ENCODE measurements around the gene PLA2G2D.

Gene PLA2G2D

DNA sequence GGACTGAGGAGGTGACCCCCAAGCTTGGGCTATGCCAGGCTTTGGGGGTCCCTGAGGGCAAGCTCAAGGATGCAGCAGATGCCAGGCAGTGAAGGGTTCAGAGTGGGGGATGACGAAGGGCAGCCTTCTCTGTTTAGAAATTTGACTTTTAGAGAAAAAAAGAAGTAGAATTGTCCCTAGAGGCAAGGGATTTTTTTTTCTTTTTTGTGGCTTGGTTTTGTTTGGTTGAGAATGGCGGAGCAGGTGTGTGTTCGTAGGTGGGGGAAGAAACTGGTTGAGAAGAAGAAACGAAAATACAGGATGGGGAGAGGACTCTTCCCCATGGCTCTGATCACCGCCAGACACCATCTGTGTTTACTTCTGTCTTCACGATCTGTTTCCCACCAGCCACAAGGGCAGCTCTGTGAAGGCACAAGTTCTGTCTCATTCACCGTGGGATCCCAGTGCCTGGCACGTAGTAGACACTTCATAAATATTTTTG, 41.1 kb downstream of the PLA2G2D start:
- Histone ChIP-seq H3K4me3 (ENCODE audit: low read depth in 1 of 2, low read length in 1 of 2) (no peak overlapping the region), H3K27ac (no peak overlapping the region), H3K4me1 (ENCODE audit: control insufficient read depth in 1 of 2, insufficient read depth in 1 of 2, low read depth in 1 of 2, low read length in 1 of 2) (no peaks in the 10 kb centered on the region), H3K36me3 (no peaks in the 10 kb centered on the region), H3K27me3 (peaks cover 41% of the 10 kb centered on the region), H3K9me3 (no peaks in the 10 kb centered on the region)
- TF ChIP-seq, protein P1, sequence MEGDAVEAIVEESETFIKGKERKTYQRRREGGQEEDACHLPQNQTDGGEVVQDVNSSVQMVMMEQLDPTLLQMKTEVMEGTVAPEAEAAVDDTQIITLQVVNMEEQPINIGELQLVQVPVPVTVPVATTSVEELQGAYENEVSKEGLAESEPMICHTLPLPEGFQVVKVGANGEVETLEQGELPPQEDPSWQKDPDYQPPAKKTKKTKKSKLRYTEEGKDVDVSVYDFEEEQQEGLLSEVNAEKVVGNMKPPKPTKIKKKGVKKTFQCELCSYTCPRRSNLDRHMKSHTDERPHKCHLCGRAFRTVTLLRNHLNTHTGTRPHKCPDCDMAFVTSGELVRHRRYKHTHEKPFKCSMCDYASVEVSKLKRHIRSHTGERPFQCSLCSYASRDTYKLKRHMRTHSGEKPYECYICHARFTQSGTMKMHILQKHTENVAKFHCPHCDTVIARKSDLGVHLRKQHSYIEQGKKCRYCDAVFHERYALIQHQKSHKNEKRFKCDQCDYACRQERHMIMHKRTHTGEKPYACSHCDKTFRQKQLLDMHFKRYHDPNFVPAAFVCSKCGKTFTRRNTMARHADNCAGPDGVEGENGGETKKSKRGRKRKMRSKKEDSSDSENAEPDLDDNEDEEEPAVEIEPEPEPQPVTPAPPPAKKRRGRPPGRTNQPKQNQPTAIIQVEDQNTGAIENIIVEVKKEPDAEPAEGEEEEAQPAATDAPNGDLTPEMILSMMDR (IDR thresholded peaks at IDR 0.05) = no peak

DNA sequence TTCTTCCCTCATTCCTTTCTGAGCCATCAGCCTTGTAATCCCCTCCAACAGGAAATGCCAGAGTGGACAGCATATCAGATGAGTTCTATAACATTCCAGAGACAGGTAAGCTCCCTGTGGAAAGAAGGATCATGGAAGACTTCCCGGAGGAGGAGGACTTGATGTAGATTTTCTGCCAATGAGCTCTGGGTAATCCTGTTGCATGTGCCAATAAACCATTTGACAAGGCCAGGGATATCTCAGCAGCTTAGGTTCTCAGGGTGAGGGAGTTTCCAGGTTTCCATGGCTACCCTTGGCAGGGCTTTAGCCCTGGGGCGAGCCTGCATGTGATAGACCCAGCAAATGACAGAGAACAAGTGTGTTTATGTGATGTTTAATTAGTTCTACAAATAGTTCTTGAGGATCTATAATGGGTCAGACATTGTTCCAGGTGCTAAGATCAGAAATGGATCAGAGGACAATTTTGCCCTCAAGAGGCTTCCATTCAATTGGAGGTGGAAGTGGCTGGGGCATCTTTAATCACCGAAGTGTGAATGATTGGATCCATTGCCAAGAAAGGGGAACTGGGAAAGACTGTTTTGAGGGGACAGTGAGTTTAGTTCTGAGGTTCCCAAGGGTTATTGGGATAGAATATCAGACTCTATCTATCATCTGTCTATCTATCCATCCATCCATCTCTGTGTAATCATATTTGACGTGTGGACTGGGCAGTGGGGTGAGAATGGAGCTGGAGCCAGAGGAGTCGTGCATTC, 42.5 kb downstream of the PLA2G2D start:
- H3K27me3 ChIP-seq = peaks cover 30% of the 10 kb centered on the region
- H3K4me3 ChIP-seq (ENCODE audit: low read depth in 1 of 2, low read length in 1 of 2) = no peak overlapping the region
- no peaks in the 10 kb centered on the region for H3K9me3 ChIP-seq
- no peak overlapping the region for H3K27ac ChIP-seq
- H3K36me3 ChIP-seq = no peaks in the 10 kb centered on the region
- no peaks in the 10 kb centered on the region for H3K4me1 ChIP-seq (ENCODE audit: control insufficient read depth in 1 of 2, insufficient read depth in 1 of 2, low read depth in 1 of 2, low read length in 1 of 2)
- TF ChIP-seq, protein P1 (IDR thresholded peaks at IDR 0.05) = no peak

- TF ChIP-seq, protein P1 (IDR thresholded peaks at IDR 0.05) = no peak
- H3K4me1 ChIP-seq (ENCODE audit: control insufficient read depth in 1 of 2, insufficient read depth in 1 of 2, low read depth in 1 of 2, low read length in 1 of 2) = no peaks in the 10 kb centered on the region
These were observed 43.1 kb downstream of the PLA2G2D start for GRCh38 chr1:20076223-20076622.

DNA sequence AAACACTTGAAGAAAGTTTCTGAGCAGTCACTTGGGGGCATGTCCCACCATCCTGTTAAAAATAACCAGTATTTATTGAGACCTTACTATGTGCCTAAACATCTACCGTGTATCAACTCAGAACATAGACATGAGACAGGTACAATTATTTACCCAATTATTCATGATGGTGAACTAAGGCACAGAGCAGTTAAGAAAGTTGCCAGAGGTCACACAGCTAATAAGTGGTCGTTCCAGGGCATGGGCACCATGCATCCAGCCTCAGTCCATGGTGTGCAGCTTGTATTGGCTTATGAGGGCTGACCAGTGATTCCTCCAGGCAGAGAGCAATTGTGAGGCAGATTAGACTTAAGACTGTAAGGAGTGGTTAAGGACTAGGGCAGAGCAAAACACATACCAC, 44.0 kb downstream of the PLA2G2D start:
- H3K36me3 ChIP-seq = no peaks in the 10 kb centered on the region
- H3K4me1 ChIP-seq (ENCODE audit: control insufficient read depth in 1 of 2, insufficient read depth in 1 of 2, low read depth in 1 of 2, low read length in 1 of 2) = no peaks in the 10 kb centered on the region
- no peak overlapping the region for H3K27ac ChIP-seq
- peaks cover 14% of the 10 kb centered on the region for H3K27me3 ChIP-seq
- H3K9me3 ChIP-seq = no peaks in the 10 kb centered on the region
- TF ChIP-seq, protein P1 (IDR thresholded peaks at IDR 0.05) = no peak
- H3K4me3 ChIP-seq (ENCODE audit: low read depth in 1 of 2, low read length in 1 of 2) = no peak overlapping the region

More at GRCh38 chr1:20076223-20076622, 43.1 kb downstream of the PLA2G2D start:
- Histone ChIP-seq H3K36me3 (no peaks in the 10 kb centered on the region), H3K9me3 (no peaks in the 10 kb centered on the region), H3K27me3 (peaks cover 23% of the 10 kb centered on the region), H3K27ac (no peak overlapping the region), H3K4me3 (ENCODE audit: low read depth in 1 of 2, low read length in 1 of 2) (no peak overlapping the region)

DNA sequence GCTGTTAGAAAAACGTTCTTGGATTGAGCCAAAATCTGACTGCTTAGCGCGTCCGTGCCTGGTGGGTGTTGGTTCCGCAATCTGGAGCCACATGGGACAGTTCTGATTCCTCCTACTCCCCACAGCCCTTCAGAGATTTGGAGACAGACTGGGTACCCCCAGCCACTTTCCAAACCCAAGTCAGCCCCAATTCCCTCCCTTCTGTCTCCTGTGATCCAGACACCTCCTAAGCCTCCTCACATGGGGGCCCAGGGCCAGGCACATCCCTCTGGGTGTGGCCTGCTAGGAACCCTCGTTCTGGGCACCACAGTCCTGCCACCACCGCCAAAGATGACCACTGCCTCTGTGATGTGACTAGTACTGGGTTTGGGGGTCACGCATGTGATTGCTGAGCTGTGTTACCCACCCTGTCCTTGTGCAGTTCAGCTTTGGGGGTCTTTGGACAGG, 44.6 kb downstream of the PLA2G2D start:
- Histone ChIP-seq H3K27me3 (peaks cover 8% of the 10 kb centered on the region), H3K36me3 (no peaks in the 10 kb centered on the region), H3K4me3 (ENCODE audit: low read depth in 1 of 2, low read length in 1 of 2) (no peak overlapping the region), H3K4me1 (ENCODE audit: control insufficient read depth in 1 of 2, insufficient read depth in 1 of 2, low read depth in 1 of 2, low read length in 1 of 2) (no peaks in the 10 kb centered on the region), H3K9me3 (no peaks in the 10 kb centered on the region), H3K27ac (no peak overlapping the region)
- TF ChIP-seq, protein P1 (IDR thresholded peaks at IDR 0.05) = no peak

All from neutrophil (primary cell).